Lung microvascular endothelial cell (primary cell): ENCODE data around the gene FBN3. TPM values are rescaled to one million over a fixed set of nuclear protein-coding genes. Genes with fewer than 3 reads are reported as not detected.
A peak's percentile ranks its signal among the peaks of the same experiment; 100 is the strongest.

Experiments used
- DNase-seq, 2 donors: peaks; one replicate each; pipeline versions ENCODE4 v3.0.0 to v3.0.0-alpha.2; 2010; ENCODE audit warnings: low read depth in 2 of 2
- total RNA-seq: library from RNA; depleted of rRNA; stranded (reverse); fragments of >200 nt; gene quantifications from 2 replicates; pipeline ENCODE4 v1.2.1, GENCODE V29; 2014

Gene FBN3
- total RNA-seq, 1 donor from 2014 or later = not detected

GRCh38 chr19:8093740-8094139 lies 55.7 kb downstream of the FBN3 start:
- DNase-seq = no peak

GRCh38 chr19:8090950-8091349 lies 58.4 kb downstream of the FBN3 start:
- DNase-seq = no peak

GRCh38 chr19:8089664-8090601 lies 59.5 kb downstream of the FBN3 start:
- DNase-seq = no peak

GRCh38 chr19:8088752-8089663 lies 60.4 kb downstream of the FBN3 start:
- DNase-seq = no peak

GRCh38 chr19:8087876-8088275 lies 61.5 kb downstream of the FBN3 start:
- no peak for DNase-seq

- no peak for DNase-seq
These were observed 62.5 kb downstream of the FBN3 start for GRCh38 chr19:8086849-8087248.

GRCh38 chr19:8085598-8086408 lies 63.6 kb downstream of the FBN3 start:
- peak in 1 of 2 donors; percentile 48 for DNase-seq

- DNase-seq = no peak
These were observed 65.2 kb downstream of the FBN3 start for GRCh38 chr19:8084152-8084551.

GRCh38 chr19:8083141-8083540 lies 66.3 kb downstream of the FBN3 start:
- DNase-seq = no peak

- DNase-seq = no peak
These were observed 67.5 kb downstream of the FBN3 start for GRCh38 chr19:8081569-8082550.

- no peak for DNase-seq
These were observed 68.6 kb downstream of the FBN3 start for GRCh38 chr19:8080832-8081231.

GRCh38 chr19:8079988-8080387 lies 69.4 kb downstream of the FBN3 start:
- no peak for DNase-seq

GRCh38 chr19:8075158-8076074 lies 74.0 kb downstream of the FBN3 start:
- DNase-seq = peak in 1 of 2 donors; percentile 79

- DNase-seq = no peak
These were observed 74.9 kb downstream of the FBN3 start for GRCh38 chr19:8074501-8074900.

GRCh38 chr19:8071912-8072311 lies 77.5 kb downstream of the FBN3 start:
- no peak for DNase-seq

GRCh38 chr19:8069096-8069973 lies 80.1 kb downstream of the FBN3 start:
- DNase-seq = no peak

GRCh38 chr19:8065875-8066261 lies 83.5 kb downstream of the FBN3 start:
- no peak for DNase-seq
